Measurements from ENCODE around the gene TTC9B.
"Not testable (repeated sequence)": the region's sequence is repeated elsewhere in the genome, so short reads cannot be mapped to it uniquely, and the experiment has no call there.

The TTC9B gene

DNA sequence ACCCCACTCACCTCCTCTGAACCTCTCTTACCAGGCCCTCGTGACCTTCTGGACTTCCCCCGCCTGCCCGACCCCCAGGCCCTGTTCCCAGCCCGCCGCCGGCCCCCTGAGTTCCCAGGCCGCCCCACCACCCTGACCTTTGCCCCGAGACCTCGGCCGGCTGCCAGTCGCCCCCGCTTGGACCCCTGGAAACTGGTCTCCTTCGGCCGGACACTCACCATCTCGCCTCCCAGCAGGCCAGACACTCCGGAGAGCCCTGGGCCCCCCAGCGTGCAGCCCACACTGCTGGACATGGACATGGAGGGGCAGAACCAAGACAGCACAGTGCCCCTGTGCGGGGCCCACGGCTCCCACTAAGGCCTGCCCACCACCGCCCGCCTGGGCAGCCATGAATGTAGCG is 3.2 kb downstream of the TTC9B start:
- no peak for DNase-seq (ENCODE audit: low spot score)

DNA sequence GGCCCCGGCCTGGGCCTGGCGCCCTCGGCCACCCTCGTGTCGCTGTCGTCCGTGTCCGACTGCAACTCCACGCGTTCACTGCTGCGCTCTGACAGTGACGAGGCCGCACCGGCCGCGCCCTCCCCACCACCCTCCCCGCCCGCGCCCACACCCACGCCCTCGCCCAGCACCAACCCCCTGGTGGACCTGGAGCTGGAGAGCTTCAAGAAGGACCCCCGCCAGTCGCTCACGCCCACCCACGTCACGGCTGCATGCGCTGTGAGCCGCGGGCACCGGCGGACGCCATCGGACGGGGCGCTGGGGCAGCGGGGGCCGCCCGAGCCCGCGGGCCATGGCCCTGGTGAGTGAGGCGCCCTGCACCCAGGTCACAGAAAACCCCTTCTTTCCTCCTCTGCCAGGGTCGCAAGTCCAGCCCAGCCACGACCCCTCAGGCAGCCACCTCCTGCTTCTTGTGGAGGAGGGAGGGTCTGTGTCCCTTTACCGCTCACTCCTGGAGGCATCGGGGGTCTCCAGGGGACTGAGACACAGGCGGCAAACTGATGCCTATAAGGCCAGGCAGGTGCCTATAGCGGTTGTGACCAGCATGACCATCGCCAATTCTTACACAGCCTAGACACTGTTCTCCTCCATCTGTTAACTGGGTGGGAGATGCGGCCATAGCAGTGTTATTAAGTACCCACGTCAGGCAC is 4.2 kb downstream of the TTC9B start:
- no peak for DNase-seq (ENCODE audit: low spot score)

DNA sequence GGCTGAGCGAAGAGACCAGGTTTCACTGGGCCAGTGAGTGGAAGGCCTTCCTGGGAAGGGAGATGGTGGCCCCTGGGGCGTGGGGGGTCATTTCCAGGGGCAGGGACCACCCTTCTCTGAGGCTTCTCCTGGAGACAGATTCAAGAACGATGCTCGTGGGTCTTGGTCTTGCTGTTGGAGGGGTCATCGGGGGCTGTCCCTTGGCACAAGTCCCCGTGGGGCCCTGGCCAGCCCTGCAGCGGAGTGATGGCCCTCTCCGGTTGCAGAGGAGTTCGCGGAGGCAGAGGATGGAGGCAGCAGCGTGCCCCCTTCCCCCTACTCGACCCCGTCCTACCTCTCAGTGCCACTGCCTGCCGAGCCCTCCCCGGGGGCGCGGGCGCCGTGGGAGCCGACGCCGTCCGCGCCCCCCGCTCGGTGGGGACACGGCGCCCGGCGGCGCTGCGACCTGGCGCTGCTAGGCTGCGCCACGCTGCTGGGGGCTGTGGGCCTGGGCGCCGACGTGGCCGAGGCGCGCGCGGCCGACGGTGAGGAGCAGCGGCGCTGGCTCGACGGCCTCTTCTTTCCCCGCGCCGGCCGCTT is 4.8 kb downstream of the TTC9B start:
- DNase-seq (ENCODE audit: low spot score): no peak

DNA sequence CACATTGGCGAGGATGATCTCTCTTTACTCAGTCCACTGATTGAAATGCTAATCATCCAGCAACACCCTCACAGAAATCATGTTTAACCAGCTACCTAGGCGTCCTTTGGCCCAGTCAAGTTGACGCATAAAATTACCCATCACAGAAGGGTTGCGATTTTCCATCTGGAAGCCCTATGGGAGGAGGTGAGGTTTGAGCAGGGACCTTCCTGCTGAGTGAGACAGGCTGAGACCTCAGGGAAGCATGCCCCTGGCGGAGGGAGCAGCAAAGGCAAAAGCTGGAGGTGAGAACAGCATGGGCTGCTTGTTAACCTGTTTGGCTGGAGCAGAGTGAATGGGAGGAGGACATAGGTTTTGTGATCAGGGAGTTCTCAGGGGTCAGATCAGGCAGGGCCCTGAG is 7.3 kb downstream of the TTC9B start:
- DNase-seq (ENCODE audit: low spot score): no peak

DNA sequence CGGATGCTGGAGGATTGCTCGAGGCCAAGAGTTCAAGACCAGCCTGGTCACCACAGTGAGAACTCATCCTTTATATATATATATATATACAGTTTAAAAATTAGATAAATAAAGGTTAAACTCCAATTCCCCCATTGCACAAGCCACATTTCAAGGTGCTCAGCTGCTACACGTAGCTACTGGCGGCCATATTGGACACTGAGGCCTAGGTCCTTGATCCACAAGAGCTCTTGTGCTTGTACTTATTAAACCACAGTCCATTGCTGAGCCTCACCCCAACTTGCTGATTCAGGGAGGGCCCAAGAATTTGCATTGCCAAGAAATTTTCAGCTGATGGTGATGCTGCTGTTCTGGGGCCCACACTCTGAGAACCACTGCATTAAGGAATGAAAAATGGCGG is 9.6 kb downstream of the TTC9B start:
- no peak for DNase-seq (ENCODE audit: low spot score)

DNA sequence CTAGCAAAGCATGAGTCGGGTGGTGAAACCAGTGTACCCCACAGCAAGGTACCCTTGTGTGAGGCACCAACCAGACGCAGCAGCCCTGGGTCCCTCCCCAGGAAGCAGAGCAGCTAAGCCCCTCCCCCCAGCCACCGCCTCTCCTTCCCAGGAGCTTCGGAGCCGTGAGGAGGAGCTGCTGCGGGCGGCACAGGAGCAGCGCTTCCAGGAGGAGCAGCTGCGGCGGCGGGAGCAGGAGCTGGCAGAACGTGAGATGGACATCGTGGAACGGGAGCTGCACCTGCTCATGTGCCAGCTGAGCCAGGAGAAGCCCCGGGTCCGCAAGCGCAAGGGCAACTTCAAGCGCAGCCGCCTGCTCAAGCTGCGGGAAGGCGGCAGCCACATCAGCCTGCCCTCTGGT is 12.4 kb downstream of the TTC9B start:
- no peak for DNase-seq (ENCODE audit: low spot score)

DNA sequence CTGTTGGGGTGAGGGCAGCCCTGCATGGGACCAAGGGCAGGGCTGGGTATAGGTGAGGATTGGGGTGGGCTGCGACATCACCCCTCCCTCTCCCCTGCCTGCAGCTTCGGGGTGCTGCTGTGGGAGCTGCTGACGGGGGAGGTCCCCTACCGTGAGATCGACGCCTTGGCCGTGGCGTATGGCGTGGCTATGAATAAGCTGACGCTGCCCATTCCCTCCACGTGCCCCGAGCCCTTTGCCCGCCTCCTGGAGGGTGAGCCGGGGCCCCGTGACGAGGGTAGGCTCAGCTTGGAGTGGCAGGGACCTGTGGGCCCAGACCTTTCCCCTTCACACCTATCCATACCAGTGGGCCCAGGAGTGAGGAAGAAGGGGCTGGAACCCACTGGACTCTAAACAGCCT is 13.8 kb downstream of the TTC9B start:
- no peak for DNase-seq (ENCODE audit: low spot score)

DNA sequence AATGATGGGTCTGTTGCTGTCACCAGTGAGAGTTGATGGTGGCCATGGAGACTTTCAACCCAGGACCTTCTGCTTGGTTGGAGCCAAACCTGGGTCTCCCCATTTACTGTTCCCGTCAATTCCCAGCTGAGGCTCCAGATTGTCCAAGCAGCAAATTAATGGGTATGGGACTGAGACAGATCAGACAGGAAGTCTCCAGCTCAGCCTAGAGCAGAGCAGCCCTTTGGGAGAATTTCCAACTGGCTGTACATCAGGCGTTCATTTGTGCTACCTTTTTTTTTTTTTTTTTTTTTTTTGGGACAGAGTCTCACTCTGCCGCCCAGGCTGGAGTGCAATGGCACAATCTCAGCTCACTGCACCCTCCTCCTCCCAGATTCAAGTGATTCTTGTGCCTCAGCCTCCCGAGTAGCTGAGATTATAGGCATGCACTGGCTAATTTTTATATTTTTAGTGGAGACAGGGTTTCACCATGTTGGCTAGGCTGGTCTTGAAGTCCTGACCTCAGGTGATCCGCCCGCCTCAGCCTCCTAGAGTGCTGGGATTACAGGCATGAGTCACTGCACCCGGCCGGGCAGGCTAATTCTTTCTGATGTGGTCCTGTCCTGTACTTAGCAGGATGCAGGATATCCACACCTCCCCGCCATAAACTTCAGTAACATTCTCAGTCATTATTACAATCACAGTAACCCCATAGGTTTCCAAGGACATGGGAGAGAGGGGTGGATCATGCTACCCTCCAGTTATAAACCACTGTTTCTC is 17.7 kb downstream of the TTC9B start:
- no peak for DNase-seq (ENCODE audit: low spot score)

DNA sequence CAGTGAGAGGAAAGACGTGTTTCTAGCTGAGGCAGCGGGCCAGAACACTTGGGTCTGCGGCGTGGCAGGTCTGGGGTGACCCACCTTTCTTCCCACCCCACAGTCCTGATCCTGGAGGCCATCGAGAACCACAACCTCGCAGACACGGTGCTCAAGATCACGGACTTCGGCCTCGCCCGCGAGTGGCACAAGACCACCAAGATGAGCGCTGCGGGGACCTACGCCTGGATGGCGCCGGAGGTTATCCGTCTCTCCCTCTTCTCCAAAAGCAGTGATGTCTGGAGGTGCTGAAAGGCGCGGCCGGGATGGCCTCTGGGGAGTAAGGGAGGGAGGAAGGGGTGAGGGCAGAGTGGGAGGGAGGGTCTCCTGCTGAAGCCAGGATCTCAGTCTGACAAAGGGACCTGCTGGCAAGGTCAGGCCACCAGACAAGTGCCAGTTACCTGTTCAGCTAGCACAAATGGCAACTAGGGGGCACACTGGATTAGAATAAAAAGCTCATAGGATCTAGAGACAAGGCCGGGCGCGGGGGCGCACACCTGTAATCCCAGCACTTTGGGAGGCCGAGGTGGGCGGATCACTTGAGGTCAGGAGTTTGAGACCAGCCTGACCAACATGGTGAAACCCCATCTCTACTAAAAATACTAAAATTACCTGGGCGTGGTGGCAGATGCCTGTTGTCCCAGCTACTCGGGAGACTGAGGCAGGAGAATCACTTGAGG is 19.8 kb downstream of the TTC9B start:
- DNase-seq (ENCODE audit: low spot score): no peak

DNA sequence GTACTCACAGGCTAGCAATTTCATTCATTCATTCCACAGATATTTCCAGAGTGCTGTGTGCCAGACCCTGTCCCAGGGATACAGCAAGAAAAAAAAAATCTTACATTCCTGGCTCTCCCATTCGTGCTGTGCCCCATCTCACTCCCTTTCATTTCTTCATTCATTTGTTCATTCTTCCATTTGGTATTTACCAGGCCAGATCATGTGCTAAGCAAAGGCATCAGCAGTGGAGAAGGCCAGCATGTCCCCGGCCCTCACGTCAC is 24.7 kb downstream of the TTC9B start:
- DNase-seq (ENCODE audit: low spot score): no peak

DNA sequence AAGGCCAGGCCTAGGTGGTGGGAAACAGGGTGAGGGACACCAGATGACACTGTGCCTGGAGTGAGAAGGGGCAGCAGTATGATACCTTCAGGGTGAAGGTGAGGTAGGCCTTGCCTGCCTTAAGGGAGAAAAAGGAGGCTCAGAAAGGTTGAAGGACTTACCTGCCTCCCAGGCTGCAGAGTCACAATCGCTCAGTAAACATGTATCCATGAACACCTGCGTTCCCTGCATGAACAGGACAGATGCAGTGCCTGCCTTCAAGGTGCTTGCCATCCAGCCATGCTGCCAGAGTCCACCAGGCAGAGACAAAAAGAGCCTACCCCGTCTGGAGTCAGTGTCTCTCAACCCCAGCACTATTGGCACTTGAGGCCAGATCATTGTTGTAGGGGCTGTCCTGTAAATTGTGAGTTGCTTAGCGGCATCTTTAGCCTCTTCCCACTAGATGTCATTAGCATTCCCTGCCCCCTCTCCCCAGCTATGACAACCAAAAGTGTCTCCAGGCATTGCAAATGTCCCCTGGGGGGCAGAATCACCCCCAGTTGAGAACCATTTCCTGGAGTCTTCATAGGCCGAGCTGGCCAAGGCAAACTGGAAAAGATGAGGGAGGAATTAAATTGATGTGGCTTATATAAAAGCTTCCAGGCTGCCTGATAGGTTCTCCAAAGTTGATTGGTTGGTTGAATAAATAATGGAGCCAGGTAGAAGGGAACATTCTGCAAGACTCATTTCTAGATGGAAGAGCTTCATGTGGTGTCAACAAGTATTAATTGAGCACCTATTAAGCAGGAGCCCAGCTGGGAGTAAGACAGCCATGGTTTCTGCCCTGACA is 25.2 kb downstream of the TTC9B start:
- no peak for DNase-seq (ENCODE audit: low spot score)

DNA sequence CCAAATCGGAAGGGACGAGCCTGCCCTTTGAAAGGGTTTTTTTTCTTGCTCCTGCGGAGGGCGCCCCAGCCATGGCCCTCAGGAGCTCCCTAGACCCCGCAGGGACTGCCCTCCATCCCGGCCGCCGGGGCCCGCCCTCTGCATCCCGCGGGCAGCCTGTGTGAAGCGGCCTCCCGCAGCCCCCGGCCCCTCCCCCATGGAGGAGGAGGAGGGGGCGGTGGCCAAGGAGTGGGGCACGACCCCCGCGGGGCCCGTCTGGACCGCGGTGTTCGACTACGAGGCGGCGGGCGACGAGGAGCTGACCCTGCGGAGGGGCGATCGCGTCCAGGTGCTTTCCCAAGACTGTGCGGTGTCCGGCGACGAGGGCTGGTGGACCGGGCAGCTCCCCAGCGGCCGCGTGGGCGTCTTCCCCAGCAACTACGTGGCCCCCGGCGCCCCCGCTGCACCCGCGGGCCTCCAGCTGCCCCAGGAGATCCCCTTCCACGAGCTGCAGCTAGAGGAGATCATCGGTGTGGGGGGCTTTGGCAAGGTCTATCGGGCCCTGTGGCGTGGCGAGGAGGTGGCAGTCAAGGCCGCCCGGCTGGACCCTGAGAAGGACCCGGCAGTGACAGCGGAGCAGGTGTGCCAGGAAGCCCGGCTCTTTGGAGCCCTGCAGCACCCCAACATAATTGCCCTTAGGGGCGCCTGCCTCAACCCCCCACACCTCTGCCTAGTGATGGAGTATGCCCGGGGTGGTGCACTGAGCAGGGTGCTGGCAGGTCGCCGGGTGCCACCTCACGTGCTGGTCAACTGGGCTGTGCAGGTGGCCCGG is 26.1 kb downstream of the TTC9B start:
- peak; percentile 53 for DNase-seq (ENCODE audit: low spot score)

DNA sequence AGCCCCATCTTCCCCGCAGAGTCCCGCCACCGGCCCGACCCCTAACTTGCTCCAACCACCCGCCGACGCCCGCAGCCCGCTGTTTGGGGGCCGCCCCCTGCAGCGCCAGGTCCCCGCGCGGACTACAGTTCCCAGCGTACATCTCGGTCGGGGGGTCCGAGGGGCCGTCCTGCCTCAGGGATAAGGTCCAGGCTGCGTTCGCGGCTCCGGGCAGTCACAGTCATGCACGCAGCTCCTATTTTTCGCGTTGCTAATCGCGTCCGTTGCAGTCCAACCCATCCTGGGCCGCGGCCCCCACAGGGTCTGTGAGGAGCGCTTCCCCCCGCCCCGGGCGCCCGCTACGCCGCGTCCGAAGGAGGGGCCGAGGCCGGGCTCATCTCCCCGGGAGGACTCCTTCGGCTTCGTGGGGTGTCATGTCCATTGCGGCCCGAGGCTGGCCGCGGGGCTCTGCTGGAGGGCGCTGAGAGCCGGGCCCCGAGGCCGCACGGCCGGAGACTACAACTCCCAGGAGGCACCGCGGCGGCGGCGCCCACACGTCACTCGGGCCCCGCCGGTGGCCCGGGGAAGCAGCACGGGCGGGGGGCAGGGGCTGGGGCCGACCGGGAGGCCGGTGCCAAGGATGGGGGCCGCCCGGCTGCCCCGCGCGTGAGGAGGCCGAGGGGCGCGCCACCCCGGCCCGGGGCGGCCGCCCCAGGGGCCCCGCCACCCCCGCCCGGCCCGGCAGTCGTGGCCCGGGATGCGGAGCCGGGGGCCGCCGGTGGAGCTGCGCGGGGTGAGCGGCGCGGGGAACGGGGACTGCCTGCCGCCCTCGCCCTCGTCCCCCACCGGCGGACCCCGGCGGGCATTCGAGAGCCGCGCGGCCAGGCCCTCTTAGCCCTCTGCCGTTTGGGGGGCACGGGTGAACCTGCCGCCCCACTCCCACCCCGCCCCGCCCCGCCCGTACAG is 27.0 kb downstream of the TTC9B start, which contains the start of gene MAP3K10:
TSS of gene MAP3K10 (plus strand) at position 536 of the 945 bp plus-strand sequence. CDS start 606 bp downstream, outside the sequence.
- peak; percentile 85 for DNase-seq (ENCODE audit: low spot score)

DNA sequence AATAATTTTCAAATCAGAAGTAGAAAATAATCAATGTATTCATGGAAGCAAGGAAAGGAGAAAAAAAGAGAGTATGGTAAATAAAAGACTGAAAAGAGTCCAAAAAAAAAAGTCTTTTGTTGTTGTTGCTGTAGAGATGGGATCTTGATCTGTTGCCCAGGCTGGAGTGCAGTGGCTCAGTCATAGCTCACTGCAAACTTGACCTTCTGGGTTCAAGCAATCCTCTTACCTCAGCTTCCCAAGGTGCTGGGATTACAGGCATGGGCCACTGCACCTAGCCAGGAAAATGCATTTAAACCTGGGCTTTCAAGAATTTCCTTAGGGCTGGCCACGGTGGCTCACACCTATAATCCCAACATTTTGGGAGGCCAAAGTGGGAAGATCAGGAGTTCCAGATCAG is 33.9 kb downstream of the TTC9B start:
- no peak for DNase-seq (ENCODE audit: low spot score)

DNA sequence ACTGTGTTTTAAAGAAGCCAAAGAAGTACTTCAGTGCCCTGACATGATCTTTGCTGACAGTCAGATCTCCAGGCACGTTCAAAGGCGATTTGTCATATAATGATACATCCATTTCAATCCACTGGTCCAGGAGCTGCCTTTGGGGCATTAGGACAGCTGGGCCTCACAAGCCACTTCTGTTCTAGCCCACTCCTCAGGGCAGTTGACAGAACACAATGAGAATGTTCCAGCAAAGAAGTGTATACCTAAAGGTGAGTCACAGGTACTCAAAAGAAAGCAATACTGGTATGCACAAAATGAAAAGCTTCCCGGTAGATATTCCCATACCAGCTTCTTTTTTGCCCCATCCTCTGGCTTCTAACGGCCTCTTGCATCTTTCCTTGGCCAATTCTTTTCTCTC is 39.4 kb downstream of the TTC9B start:
- no peak for DNase-seq (ENCODE audit: low spot score)

DNA sequence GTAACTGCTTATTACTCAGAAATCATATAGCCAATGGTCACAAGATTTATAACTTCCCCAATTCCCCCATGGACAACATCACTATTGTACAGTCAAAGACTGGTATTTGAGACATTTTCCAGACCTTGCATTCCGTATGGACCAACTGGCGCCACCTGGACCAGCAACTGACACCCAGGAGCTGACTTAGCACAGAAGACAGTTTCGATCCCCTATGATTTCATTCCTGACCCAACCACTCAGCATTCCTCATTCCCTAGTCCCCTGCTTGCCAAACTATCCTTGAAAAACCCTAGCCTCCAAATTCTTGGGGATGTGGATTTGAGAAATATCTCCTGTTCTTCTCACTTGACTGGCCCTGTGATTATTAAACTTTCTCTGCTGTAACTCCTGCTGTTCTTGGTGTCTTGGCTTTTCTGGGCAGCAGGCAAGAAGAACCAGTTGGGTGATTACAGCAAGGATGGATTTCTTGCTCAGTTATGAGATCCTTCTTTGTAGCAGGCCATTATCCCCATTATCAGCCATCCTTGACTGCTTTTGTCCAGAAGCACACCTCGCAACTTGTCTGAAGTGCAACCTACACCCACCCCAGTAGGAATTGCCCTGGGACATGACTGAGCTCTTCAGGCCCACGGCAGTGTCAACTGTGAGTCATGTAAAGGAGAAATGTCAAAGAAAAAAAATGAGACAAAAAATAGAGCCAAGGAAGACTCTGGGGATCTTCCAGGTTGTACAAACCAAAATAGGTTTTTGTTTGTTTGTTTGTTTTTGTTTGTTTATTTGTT is 40.7 kb downstream of the TTC9B start:
- no peak for DNase-seq (ENCODE audit: low spot score)

DNA sequence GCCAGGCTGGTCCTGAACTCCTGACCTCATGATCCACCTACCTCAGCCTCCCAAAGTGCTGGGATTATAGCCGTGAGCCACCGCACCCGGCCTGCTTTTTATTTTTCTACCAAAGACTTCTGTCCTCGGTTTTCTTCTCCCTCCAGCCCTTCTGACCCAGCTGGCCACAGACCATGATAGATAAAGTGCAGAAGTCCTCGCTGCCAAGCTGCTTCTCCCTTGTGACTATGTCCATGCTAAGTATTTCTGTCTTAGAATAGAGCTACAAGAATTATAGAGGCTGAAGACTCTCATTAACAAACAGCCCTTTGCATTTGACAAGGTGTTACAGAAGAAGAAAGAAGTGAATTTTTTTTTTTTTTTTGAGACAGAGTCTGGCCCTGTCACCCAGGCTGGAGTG is 42.4 kb downstream of the TTC9B start:
- no peak for DNase-seq (ENCODE audit: low spot score)

DNA sequence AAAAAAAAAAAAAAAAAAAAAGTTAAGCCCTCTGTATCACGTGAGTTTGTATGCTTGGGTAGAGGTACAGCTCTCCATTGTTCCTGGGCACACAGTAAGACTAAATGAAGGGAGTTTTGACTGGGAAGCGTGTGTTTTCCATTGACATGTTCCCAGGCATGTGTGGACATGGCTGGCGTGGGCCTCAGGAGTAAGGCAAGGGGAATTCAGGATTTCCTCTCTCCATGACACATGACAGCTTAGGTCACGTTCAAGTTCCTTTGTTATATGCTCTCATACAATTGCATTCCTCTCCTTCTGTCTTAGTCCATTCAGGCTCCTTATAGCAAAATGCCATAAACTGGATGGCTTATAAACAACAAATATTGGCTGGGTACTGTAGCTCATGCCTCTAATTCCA is 44.1 kb downstream of the TTC9B start:
- DNase-seq (ENCODE audit: low spot score): no peak

DNA sequence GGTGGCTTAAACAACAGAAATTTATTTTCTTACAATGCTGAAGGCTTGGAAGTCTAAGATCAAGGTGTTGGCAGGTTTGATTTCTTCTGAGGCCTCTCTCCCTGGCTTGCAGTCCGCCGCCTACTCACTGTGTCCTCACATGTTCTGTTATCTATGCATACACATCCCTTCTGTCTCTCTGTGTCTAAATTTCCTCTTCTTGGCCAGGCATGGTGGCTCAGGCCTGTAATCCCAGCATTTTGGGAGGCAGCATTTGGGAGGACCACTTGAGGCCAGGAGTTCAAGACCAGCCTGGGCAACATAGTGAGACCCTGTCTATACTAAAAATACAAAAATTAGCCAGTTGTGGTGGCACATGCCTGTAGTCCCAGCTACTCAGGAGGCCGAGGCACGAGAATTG is 46.9 kb downstream of the TTC9B start:
- not testable (repeated sequence) for DNase-seq (ENCODE audit: low spot score)

Data from hepatic stellate cell (primary cell).